Globus pallidus (tissue), 1 donor: ENCODE results near the gene PSMB11.

Experiments
- DNase-seq: peaks from one replicate; pipeline ENCODE4 v3.0.0-alpha.2; 2015; ENCODE audit warnings: low spot score

PSMB11 gene

DNA sequence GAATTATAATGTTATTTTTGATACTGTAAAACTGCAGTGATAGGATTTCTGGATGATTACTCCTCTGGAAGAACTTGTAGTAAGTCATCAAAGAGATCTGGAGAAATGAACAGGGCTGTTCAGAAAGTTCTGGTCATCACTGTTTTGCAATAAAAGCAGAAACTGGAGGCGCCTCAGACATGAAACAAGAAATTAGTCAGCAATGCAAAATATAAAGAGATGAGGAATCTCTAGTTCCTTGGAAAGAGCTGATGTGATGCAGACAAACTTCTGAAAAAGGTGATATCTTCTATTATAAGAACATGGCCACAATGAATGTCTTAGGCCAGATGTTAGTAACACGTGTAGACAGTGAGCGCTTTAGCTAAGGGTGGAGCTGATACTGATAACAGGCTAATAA is 43.4 kb downstream of the PSMB11 start:
- DNase-seq = no peak

DNA sequence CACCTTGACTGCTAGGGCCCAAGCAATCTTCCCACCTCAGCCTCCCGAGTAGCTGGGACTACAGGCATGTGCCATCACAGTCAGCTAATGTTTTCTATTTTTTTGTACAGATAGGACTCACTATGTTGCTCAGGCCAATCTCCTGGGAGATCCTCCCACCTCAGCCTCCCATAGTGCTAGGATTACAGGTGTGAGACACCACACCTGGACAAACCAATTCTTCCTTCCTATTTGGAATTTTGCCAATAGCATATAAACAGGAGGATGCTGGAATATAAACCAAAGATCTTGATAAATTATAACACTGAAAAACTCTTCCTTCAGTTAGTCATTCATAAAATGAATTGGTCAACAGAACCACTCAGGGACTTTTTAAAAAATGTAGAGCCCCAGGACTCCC is 44.6 kb downstream of the PSMB11 start:
- no peak for DNase-seq

DNA sequence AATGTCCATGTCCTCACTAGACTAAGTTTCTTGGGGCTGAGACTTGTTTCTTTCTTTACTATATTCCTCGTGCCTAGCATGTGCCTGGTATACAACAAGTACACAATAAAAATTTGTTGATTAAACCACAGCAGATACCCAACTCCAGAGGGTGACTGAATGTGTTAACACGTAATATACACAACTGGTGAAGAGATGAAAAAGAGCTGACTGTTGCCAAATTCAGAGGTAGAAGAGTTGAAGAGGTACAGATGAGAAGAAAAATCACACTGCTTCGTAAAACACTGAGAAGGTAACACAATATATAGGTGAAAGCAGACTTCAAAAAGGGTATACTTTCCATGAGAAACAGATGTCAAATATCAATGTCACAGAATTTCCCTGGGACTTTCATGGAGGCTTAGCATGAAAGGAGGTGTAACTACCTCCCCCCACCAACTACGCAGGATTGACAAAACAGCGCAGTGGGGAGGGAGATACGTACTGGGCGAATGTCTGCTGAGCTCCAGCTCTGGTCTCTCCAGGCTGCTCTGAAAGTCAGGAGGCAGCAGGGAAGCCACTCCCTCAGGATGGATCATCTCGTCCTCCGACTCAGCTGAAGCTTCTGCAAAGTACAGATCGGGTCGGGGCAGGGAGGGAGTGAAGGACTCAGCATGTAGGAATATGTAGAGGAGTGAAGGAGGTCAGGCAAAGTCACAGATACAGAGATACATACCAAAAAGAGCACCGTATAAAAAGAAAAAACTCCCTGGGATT is 47.7 kb downstream of the PSMB11 start:
- DNase-seq = no peak

DNA sequence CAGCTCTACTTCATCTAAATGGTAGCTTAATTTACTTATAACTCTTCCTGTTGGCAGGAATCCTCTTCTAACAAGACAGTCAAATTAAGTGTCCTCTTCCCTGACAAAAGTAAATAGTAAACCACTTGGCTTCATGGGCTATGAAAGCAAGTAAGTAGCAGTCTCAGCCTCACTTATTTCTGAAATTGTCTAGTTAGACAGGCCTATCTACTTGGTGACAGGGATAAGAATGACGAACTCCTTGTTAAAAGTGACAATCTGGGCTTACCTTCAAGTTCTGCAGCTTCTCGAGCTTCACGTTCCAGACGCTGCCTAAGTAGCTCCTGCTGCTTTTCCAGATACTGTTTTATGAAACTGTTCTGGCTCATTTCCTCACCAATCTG is 48.2 kb downstream of the PSMB11 start:
- DNase-seq = no peak

DNA sequence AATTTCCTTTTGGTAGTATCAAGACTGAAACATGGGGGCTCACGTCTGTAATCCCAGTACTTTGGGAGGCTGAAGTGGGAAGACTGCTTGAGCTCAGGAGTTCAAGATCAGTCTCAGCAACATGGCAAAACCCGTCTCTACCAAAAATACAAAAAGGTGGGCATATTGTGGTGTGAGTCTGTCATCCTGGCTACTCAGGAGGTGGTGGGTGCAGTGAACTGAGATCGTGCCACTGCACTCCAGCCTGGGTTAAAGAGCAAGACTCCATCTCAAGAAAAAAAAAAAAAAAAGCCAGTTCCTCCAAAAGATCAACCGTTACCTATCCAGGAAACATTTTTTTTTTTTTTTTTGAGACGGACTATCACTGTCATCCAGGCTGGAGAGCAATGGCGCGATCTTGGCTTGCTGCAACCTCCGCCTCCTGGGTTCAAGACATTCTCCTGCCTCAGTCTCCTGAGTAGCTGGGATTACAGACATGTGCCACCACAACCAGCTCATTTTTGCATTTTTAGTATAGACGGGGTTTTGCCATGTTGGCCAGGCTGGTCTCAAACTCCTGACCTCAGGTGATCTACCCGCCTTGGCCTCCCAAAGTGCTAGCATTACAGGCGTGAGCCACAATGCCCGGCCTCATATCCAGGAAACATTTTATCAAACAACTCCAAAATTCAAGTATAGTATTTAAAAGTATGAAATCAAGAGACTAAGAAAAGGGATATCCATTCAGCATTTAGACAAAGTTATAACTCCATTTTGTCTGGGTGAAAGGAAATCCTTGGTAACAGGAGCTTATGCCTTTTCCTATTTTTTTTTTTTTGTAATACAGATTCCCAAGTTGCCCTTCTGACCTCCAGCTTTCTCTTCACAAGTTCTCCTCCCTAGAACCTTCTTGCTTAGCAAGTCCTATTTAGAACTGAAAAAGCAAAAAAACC is 49.5 kb downstream of the PSMB11 start:
- DNase-seq = no peak

DNA sequence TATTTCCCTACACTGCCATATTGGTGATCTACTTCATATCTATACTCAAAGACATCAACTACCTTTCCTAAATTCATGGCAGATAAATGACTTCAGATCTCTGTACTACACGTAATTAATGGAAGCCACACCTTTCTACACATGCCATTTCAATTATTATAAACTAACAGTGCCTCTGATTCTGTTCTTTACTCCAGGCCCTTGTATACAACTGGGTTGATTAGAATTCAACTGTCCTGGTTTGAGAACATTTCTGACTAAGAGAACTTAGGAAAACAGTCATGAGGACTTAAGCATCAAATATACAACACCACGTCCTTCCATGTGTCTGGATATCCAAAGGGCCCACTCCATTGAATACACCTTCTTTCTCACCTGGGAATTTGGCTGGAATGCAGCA is 51.1 kb downstream of the PSMB11 start:
- no peak for DNase-seq

DNA sequence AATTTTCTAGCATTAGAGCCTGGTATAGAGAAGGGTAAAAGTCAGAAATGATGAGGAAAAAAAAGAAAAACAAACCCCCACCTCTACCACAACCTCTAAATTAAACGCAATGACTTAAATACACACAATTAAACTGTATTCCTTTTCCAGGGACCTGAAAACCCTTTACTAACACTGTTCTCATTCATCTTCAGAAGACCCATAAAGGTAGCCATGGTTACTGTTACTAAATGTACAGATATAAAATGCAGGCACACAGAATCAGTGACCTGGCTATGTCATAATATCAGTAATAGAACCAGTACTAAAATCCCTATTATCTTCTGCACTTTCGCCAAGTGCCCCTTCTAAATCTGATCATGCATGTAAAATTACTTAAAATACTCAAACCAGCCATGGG is 51.5 kb downstream of the PSMB11 start:
- DNase-seq = no peak
